ENCODE data around the gene RMDN3.

The RMDN3 gene

GRCh38 chr15:40693904-40694687, 61.0 kb downstream of the RMDN3 start:
- DNase-seq (ENCODE audit: low spot score) = no peak

DNA sequence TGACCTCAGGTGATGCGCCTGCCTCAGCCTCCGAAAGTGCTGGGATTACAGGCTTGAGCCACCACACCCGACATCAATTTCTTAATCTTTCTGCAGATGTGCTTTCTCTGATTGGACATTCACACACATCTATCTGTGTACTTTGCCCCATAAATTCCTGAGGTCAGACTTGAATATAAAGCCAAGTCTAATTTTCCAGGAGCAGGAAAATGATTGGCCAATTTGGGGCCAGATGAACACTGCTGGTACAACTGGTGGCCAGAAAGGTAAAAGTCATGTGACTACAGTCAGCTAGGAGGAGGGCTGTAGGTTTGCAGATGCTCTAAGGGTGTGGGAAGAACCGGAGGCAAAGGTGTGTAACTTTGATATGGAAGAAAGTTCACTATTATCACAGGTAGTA, 63.3 kb downstream of the RMDN3 start:
- DNase-seq (ENCODE audit: low spot score) = no peak

DNA sequence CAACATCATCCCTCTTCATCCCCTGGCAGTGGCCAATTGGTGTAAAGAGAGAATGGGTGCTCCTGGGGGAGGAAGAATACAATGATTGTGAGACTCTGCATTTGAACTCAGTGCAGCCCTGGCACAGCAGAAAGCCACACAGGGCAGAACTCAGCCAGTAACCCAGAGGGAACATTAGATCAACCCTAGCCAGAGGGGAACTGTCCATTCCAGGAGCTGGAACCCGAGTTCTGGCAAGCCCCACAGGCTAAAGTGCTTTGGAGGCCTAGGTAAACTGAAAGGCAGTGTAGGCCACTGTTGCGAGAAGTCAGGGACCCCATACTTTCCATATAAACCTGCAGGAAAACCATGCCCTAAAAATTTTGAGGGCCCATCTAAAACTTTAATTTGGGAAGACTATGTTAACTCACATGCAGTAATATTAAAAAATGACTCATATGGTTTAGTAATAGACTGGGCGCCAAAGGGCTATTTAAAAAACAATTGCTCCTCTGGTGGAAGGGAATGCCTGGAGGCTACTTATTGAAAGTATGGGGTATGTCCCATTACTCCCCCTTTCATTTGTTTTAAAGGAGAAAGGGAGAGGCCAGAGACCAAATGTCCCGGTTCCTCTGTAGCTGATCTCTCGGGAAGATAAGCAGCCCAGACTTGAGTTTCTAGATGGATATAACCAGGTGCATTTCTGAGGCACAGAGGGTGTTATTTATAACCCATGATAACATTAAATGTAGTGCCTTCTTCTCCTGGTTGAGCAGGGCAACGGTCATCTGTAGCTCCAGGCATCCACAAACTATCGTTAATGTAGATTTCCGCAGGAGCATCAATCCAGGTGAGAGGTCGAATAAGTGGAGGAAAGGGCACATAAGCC, 65.9 kb downstream of the RMDN3 start:
- no peak for DNase-seq (ENCODE audit: low spot score)
